NCI-H146 treated with DMSO at 0.1 percent for 48 hours (cell line): Measurements from ENCODE around the gene ROBO3.

Experiments
- DNase-seq: peaks from one replicate; lab custom pipeline; 2025; ENCODE audit not compliant: unreplicated experiment; lab: John Stamatoyannopoulos, UW

ROBO3 gene

DNA sequence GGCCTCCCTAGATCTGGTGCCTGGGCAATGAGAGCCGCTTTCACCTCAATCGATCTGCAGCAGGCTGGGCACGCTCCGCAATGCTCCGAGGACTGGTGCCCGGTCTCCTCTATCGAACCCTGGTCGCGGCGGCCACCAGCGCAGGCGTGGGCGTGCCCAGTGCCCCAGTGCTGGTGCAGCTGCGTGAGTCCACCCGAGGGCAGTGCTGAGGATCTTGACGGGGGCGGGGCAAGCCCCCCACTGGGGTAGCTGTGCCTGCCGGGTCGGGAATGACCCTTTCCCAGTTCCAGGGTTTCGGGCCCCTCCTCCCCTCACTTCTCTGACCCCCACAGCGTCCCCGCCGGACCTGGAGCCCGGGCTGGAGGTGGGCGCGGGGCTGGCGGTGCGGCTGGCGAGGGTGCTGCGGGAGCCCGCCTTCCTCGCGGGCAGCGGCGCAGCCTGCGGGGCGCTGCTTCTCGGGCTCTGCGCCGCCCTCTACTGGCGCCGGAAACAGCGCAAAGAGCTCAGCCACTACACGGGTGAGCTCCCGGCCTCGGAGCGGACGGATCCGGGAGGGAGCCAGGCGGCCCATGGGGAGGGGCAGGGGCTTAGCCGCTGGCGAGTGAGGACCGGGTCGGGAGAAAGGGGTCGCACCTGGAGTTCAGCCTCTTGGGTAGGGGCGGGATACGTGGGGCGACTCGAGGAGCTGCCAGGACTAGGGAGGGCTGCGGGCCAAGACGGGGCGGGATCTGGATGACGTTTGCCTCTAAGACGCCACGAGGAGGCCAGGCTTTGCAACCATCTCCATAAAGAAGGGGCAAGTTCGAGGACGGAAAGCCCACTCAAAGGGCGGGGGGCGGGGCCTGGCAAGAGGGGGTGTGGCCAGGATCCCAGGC lies 10.9 kb downstream of the ROBO3 start:
- peak; percentile 81 for DNase-seq

DNA sequence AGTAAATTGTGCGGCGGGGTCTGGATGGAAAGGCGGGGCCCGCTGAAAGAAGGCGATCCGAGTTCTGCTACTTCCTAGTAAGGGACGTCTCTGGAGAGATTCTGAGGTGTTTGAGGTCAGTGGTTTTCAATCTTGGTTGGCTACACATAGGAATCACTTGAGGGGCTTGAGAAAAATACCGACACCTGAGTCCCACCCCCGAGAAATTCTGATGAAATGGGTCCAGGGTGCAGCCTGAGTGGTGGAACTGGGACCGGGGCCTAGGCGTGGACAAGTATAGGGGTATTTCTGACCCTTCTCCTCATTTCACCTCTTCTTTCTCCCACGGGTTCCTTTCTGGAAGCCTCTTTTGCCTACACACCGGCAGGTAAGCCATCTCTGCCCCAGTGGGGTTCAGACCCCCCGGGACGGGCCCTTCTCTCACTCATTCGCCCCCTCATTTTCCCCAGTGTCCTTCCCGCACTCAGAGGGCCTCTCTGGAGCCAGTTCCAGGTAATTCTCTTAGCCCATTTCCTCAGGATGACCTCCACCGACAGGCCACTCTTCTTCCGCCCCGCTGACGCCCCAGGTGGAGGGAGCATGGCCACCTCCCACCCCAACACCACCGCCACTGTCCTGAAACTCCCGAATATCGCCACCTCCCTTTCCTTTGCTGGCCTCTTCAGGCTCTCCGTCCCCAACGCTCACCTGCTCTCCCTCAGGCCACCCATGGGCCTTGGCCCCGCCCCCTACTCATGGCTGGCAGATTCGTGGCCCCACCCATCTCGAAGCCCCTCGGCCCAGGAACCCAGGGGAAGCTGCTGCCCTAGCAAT lies 11.8 kb downstream of the ROBO3 start:
- DNase-seq, result no peak

DNA sequence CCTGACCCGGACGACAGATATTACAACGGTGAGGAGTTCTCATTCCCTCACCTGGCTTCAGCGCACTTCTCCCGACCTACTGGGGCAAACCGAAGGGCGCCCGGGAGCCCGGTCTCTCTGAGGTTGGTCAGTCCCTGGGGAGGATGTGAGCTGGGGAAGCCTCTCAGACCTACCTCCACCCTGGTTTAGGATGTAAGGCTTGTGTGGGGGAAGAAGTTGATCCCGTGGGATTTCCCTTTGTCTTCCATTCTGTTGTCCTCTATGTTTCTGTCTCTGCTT lies 12.3 kb downstream of the ROBO3 start:
- no peak for DNase-seq

DNA sequence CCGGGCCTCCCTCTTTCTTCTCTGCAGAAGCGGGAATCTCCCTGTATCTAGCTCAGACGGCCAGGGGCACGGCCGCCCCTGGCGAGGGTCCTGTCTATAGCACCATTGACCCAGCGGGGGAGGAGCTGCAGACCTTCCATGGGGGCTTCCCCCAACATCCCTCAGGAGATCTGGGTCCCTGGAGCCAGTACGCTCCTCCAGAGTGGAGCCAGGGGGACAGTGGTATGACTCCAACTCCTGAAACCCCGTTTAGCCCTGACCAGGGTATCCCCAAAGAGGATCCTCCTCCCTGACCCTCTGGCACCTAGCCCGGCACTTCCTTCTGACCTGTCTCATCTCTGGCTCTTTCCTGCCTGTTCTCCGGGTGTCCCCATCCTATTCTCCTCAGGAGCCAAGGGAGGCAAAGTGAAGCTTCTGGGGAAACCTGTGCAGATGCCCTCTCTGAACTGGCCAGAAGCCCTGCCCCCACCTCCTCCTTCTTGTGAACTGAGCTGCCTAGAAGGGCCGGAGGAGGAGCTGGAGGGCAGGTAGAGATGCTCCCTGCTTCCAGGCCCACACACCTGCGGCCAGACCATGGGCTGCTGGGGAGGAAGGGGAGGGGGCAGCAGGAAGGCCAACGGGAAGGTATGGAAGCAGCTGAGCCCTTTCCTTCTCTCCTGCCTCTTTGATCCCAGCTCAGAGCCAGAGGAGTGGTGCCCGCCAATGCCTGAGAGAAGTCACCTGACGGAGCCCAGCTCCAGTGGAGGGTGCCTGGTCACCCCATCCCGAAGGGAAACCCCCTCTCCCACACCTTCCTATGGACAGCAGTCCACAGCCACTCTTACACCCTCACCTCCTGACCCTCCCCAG lies 12.9 kb downstream of the ROBO3 start:
- no peak for DNase-seq

DNA sequence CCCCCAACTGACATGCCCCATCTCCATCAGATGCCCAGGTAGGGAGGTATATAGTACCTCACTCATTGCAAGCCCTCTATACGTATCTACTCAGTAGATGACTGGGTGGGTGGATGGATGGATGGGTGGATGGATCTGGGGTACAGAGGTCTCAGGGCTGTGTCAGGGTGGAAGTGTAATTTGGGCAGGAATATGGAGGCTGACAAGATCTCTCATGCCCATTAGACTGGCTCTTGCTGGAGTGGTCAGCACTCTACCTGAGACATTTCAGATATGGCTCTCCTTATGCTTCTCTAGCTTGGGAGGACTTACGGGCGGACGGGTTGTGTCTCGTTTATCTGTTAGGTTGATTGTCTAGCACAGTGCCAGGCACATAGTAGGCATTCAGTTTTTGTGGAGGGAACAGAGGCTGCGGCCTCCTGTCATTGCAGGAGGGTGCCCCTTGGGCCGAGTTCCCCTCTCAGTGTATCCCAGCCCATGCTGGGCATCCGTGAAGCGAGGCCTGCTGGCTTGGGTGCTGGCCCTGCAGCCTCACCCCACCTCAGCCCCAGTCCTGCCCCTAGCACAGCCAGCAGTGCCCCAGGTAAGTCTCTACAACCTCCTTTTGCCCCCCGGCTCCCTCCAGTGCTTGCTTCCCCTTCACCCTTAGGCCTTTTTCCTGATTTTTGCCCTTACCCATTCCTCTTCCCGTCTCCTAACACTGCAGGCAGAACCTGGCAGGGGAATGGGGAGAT lies 13.7 kb downstream of the ROBO3 start:
- DNase-seq, result no peak

DNA sequence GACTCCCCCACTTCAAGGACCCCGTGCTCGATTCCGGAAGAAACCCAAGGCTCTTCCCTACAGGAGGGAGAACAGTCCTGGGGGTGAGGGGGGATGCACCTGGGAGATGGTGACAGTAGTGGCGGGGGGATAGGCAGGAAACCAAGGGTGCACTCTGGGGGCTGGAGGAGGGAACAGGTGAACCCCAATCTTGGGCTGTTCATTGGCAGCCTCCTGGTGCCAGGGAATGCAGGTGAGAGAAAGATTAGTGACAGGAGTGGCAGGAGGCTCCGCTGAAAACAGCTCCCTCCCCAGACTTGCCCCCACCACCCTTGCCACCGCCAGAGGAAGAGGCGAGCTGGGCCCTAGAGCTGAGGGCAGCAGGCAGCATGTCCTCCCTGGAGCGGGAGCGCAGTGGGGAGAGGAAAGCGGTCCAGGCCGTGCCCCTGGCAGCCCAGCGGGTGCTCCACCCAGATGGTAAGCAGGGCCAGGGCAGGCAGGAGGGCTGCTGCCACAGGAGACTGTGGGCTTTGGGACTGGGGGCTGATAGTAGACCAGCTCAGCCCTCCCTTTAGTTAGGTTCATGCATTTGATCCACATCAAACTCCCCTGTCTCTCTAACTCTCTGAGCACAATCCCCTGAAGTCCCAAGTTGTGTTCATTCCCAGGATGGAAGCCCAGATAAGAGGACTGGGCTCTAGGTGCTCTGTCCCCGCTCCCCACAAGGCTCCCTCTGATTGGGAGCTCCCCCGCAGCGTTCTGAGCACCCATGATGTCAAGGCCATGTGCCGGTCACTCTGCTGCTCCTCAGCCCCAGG lies 14.5 kb downstream of the ROBO3 start:
- no peak for DNase-seq

DNA sequence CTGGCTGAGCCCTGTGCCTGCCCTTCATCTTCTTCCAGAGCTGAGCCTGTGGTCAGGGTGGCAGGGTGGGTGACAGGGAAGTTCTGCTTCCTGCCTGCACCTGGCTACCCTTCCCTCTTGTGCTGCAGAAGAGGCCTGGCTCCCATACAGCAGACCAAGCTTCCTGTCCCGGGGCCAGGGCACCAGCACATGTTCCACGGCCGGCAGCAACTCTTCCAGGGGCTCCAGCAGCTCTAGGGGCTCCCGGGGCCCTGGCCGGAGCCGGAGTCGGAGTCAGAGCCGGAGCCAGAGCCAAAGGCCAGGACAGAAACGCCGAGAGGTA lies 15.0 kb downstream of the ROBO3 start:
- no peak for DNase-seq

DNA sequence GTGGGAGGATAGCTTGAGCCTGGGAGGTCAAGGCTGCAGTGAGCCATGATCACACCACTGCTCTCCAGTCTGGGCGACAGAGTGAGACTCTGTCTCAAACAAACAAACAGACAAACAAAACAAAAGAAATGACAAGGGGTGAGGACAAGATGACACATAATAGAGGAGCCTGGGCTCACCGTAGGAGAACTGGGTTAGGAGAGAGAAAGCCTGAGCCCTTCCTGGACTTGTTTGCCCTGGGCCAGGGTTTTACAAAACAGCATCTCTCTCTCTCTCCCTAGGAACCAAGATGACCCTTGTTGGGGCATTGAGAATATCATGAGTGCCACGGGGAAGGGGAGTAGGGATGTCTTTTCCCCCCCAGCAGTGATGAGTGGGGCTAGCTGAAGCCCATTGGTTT lies 15.7 kb downstream of the ROBO3 start:
- no peak for DNase-seq

DNA sequence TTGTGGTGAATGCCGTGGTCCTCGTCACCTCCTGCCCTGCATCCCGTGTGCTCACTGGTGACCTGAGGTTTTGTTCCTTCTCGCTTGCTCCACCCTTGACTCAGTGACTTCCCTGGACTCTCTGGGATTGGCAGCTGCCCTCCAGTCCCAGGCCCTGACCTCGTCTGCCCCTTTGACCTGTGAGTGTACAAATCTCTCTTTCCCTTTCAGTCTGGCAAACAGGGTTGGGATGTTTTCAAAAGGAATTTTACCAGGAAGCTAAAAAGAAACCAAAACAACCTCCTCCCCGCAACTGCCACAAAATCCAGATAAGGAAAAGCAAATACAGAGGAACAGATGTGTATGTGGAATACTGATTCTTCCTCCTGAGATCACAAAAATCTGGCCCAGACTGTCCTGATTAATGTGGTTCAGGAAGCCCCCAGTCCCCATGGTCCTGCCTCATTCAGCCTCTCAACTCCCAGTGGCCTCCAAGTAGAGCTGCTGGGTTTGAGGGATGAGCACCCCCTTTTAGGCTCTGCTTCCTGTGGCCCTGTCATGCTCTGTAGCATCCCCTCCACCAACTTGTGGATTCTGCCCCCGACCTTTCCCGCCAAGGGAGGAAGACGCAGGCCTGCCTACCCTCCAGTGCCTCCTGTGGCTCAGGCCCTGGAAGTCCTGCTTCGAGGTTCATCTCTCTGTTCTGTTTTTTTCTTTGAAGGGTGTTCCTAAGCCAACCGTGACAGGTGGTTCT lies 17.3 kb downstream of the ROBO3 start:
- DNase-seq, result no peak

DNA sequence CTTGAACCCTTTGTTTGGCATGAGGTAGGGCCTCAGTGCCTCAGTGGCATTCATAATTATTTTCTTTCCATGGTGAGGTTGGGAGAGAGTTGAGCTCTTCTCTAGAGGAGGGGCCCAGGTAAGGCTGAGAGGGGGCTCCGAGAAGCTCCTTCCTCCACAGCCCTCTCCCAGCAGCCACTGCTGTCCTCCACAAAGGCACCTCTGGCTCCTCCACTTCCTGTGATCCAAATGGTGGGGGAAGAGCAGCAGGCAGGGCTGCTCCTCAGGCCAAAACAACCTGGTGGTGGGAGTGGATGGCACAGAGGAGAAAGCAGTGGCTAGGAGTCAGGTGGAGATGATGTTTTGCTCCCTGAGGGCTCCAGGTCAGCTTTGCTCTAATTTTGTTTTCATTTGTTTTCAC lies 19.1 kb downstream of the ROBO3 start:
- DNase-seq, result no peak

DNA sequence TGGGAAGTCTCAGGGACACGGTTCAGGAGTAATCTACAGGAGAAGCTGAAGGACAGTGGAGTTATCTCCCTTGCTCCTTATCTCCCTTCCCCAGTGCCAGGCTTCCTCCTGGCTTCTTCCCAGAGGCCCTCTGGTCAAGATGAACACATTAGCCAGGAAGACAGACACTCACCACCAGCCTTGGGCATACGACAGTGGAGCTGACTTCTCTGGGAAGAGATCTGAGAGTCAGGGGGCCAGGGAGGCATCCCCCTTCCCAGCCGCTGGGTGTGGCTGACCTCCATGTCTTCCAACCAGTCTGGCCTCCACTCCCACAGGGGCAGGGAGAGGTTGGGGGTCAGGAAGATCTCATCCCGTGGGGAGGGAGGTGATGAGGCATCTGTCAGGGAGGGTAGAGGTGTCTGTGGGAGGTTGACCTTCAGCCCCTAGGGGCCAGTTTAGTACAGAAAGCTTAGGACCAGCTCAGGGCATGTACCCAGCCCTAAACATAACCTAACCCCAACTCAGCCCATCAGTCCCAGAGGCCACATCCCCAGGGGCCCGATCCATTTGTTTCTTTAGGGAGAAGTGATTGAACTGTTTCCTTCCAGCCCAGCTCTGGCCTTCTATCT lies 19.7 kb downstream of the ROBO3 start:
- DNase-seq, result no peak

DNA sequence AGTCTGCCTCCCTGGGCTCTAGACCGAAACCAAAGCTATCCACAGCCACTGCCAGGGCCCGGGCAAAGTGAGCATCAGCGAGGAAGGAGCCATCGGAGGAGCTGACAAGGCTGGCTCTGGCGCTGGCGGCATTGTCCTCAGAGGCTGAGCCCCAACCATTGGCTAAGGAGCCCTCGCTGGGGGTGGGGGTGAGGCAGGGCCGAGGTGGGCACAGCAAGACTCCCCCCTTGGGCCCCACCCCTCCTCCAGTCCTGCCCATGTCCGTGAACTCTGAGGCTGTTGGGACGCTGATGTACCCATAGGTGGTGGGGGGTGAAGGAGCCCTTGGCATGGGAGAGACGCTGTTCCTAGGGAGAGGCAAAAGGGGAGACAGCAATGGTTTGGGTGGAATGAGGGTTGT lies 21.2 kb downstream of the ROBO3 start:
- no peak for DNase-seq

DNA sequence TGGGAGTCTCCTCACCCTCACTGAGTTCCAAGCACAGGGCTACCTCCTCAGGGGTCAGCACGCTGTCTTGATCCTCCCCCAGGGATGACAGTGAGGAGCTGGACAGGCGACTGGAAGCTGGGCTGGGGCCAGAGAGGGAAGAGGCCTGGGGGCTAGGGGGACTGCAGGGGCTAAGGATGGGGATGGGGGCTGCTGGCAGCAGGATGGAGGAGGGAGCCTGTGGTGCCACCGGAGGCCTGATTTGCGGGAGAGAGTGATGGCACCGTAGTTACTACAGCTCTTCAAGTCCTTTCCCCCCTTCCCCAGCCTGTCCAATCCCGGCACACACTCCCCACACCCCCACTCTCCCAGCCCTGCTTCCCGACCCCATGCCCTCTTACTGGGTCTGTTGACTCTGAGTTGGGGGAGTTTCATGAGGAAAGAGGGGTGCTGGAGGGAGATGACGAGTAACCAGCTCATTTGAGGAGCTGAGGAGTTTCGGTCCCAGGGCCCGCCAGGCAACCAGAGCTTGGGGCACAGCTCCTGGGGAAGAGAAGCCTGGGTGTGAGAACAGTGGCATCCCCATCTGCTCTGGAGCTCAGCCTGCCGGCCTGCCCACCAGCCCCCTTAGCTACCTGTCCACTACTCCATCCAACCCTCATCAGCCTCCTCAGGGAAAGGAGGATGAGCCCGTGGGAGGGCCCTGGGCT lies 21.9 kb downstream of the ROBO3 start:
- DNase-seq, result no peak

DNA sequence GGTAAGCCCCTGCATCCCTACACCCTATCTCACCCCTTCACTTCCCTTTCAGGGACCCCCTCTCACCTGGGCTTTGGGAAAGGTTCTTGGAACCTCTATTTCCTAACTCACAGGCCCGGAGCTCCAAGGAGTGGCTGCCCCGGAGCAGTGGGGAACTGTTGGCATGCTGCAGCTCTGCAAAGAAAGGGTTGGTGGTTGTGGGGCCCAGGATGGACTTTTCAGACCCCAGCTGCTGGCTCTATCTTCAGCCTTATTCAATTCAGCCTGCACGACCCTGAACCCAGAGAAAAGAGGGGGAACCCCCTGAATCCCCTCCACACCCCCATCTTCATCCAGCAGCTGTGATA lies 22.4 kb downstream of the ROBO3 start:
- no peak for DNase-seq

DNA sequence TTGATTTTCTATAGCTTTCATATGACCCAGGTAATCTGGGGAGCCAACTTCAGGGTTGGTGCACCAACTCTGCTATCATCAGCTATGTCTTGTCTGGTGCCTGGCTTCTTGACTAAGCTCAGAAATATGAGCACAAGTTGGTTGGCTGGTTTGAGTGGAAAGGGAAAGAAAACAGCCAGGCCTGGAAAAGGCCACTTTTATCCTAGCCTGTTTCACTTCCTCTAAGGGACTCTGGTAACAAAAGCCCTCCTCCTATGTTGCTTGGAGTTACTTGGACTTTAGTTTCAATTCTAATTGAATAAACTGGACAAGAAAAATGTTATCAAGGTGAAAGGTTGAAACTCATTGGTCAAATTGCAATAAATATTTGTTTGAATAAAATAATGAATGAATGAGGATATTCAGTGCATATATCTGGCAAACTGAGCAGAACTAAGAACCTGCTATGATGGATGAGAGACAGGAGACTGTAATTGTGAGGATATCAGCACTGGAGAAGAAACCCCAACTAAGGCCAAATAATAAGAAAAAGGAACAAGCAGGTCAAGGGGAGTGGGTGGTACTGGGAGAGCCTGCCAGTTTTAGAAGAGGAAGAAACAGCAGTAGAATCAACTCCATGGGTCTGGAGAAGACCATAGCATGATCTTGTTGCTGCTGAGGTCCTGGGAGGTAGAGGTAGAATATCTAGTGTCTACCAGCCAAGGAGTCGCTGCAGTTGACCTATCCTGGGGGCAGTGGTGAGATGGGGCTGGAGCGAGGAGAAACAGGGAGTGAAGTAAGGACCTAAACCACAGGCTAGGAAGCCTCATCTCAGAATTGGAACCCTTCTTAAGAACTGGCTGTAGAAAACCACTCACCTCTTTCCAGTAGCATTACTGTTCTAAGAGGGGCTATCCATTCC lies 24.2 kb downstream of the ROBO3 start:
- DNase-seq, result no peak

DNA sequence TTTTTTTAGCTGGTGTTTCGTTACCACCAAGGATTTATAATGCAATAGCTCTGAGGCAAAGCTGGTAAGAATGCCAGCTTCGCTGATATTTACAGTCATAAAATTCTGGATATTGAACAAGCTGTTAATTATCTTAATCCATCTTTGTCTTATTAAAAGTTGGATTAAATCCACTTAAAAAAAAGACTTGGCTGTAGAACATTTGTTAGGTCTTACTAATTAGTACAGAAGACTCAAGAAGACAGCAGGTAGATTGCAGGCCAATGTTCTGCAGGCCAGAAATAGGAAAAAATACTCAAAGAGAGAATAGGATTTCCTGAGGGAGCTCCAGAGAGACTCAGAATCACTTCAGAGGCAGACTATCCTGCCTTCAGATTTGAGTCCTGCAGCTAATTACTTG lies 24.9 kb downstream of the ROBO3 start:
- no peak for DNase-seq

DNA sequence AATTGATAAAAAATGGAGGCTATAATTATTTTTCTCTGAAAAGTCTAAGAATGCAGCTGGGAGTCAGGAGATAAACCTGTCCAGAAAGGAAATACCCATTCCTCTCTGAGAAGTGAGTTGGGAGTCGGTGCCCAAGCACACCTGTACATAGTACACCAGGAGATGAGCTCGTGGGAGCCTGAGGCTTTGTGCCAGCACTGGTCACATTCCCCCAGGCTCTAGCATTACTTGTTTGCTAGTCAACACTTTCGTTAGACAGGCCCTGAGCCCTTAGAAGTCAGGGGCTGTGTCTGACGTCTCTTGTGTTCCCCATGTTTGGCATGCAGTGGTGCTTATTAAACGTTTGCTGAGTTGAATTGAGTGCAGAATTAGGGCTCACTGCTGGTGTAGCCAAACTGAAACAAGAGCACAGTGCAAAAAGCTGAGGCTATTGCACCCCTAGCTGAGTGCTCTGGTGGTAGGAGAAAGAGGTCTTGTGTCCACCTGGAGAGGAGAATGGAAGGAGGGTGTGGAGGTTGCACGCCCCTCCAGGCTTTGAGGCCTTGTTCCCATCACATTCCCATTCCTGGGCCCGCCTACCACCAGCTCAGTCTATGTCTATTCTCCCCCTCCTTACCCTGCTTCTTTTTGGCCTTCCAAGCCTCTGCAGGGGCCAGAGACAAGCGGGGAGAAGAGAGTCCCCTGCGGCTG lies 25.6 kb downstream of the ROBO3 start:
- DNase-seq, result no peak
